Stimulated activated CD4-positive, alpha-beta T cell treated with anti-CD3 and anti-CD28 coated beads, TNF-alpha, amount 100 ng/mL, for 24 hours (primary cell): ENCODE data around the gene WNK2.

ENCODE experiments used
- DNase-seq, 3 experiments: peaks; one replicate each; pipeline ENCODE4 v3.0.0-alpha.2; 2020; ENCODE audit warnings: low read depth in 3 of 3

WNK2 gene

DNA sequence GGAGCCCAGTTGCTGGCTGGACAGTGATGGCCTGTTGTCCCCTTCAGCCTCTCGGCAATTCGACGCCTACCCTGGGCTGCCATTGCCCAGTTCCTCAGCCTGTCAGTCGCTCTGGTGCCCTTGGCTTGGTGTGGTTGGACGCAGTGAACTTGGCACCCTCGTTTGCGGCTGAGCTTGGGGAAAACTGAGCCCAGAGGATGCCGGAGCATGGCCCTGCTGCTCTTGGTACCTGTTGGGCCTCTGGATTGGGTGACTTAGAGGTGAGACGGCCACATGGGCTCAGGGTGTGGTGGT, 16.5 kb downstream of the WNK2 start:
- no peak for DNase-seq

DNA sequence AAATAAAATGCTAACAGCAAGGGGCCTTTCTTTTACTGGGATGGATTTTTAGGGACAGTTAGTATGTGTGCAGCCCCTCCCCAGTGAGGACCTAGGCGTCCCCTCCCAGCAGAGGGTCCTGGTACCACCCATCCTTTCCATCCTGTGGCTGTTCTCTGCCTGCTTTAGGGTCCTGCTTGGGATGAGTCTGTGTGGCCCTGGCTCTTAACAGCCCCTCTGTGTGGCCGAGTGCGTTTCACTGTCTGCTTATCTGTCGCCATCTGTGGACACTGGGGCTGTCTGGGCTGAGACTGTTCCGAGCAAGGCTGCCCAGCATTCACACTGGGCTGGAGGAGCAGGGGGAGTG, 17.0 kb downstream of the WNK2 start:
- DNase-seq = no peak

DNA sequence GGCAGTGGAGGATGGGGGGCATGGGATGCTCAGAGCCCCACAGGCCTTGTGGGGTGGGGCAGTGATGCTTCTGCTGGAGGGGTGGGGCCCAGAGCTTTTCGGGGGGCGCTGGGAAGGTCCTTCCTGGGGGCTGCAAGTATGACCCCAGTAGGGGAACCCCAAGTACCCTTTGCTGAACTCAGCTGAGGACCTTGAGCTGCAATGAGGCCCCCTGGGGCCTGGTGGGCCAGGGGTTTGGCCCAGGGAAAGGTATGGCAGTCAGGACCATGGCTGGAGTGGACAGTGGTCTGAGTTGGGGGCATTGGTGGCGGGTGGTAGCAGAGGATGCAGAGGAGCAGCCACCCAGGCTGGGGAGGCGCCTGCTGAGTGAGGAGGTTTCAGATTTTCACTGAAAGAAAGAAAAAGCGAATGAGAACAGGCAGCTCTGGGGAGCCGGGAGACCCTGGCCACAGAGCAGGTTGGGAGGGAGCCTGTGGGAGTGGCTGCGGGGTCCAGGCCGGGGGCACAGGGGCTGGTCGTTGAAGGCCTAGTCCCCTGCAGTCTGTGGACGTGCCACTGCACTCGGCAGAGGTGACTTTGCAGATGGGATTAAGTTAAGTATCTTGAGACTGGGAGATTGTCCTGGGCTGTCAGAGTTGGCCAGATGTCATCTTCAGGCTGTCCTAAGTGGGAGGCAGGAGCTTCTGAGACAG, 19.2 kb downstream of the WNK2 start:
- DNase-seq = no peak

GRCh38 chr9:93203718-93204469, 20.0 kb downstream of the WNK2 start:
- DNase-seq = no peak

DNA sequence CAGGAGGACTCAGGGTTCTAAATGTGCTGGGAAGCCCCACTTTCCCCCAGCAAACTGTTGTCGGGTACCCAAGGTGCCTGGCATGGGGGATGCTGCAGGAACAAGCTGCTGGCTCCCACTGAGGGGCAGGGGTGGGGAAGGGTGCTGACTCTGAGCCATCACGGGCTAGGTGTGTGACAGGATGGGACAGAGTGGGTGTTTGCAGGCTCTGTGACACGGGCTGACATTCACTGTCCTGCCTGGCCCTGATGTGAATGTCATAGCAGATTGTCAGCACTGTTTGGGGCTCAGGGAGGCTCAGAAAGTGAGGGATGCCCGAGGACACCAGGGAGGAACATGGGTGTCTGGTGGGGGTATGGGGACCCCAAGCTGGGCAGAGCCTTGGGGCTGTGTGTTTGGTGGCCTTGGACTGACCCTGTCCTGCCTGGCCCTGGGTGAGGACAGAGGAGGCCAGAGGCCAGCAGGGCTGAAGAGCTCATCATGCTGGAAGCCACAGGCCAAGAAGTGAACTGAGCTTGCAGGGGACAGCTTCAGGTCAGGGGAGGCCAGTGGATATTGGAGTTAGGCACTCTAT, 20.6 kb downstream of the WNK2 start:
- DNase-seq = no peak

GRCh38 chr9:93205045-93205768, 21.3 kb downstream of the WNK2 start:
- DNase-seq = no peak

DNA sequence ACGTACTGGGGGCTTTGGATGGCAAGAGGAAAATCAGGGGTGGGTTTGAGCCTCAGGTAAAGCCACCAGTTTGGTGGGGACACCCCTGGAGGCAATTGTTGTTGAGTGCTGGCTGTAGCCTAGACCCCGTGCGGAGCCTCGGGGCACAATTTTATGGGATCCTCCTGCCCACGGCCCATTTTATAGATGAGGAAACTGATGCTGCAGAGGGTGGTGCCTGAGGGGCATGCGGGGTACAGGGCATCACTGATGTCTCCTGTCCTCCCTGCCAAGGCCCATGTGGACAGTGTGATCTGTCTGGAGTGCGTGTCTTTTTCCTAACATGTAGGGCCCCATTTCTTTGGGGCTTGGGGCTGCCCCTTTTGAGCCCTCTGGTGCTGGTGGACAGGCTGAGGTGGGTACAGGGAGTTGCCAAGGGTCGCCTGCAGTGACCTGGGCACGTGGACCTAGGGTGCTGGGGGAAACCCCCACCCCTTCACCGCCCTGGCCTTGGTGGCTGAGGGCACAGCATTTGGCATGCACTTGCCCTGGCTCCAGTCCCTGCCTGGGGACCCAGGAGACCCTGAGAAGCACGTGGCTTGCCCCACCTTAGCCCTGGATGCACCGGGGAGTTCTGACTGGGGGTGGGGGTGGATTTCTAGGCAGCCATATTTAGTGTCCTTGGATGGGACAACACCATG, 22.1 kb downstream of the WNK2 start:
- no peak for DNase-seq

DNA sequence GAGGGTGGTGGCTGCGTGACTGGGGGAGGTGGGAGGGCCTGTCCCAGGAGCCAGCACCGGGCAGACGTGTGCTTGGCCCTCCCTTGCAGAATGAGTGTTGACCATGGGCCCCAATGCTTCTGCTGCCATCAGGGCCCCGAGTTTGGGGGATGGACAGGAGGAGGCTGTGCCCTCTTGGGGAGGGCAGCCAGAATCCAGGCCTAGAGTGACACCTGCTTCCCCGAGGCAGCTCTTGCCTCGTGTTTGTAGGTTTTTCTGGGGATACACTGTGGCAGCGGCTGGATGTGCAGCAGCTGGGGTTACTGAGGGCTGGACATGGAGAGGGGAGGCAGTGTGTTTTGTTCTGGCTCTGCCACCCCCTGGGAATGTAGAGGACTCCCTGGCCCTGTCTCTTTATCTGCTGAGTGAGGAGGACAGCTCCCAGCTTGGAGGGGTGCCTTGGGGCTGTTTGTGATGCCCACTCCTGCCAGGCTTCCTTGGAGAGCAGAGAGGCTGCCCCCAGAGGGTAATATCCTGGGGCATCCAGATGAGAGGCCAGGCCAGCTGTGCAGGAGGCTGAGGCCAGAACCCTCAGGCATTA, 22.7 kb downstream of the WNK2 start:
- no peak for DNase-seq

GRCh38 chr9:93207326-93207814, 23.4 kb downstream of the WNK2 start:
- DNase-seq = no peak

DNA sequence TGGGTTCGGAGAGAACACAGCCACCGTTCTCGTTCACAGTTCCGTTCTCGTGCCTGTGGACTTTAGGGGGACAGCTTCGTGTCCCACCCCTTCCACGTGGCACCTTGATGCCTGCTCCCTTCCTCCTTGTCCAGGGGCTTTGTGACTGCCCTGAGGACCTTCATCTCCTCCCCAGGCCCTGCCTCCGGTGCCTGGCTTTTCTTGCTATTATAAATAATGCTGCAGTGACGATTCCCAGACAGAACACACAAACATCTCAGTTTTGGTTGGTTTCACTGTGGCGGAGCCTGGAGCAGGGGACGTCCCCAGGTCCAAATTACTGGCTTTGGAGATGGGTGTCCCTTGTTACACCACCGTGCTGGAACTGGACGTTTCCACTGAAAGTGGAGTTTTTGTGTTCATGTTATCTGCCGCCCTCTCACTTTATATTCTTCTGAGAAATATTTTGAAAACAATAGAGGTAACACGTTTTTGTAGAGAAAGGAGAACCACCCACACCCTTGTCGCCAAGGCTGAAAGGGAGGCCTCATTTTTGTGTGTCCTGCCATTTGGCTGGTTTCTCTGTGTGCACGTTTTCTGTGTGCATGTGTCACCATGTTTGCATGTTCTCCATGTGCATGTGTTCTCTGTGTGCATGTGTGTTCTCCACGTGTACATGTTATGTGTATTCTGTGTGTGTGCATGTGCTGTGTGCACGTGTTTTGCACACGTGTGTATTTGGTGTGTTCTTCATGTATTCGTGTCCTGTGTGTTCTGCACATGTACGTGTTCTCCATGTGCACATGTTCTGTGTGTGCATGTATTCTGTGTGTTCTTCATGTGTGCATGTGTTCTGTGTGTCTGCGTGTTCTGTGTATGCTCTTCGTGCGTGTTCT, 24.2 kb downstream of the WNK2 start:
- no peak for DNase-seq

GRCh38 chr9:93209097-93209496, 25.2 kb downstream of the WNK2 start:
- no peak for DNase-seq

GRCh38 chr9:93209576-93210323, 25.8 kb downstream of the WNK2 start:
- no peak for DNase-seq

- DNase-seq = no peak
Observed at GRCh38 chr9:93210324-93210973, 26.5 kb downstream of the WNK2 start.

- DNase-seq = no peak
Observed at GRCh38 chr9:93210974-93211653, 27.2 kb downstream of the WNK2 start.

DNA sequence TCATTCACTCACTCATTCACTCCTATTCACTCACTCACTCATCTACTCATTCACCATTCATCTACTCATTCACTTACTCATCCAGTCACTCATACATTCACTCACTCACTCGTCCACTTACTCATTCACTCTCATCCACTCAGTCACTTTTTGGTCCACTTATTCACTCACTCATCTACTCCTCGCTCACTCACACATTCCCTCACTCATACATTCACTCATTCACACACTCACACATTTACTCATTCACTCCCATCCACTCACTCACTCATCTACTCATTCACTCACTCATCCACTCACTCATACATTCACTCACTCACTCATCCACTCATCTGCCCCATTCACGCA, 27.7 kb downstream of the WNK2 start:
- DNase-seq = no peak

- DNase-seq = no peak
Observed at GRCh38 chr9:93212409-93212808, 28.5 kb downstream of the WNK2 start.

DNA sequence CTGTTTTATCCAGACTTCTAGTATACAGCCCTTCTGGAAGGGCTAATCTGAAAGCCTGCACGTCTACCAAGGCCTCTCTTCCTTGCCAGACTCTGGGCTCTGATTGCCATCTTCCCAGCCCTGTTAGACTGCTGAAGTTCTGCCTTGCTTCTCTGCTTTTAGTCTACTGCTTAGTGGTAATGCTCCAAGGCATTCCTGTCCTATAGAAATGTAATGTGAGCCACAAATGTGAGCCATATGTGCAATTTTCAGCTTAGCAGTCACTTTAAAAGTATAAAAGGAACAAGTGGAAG, 32.1 kb downstream of the WNK2 start:
- DNase-seq = no peak

DNA sequence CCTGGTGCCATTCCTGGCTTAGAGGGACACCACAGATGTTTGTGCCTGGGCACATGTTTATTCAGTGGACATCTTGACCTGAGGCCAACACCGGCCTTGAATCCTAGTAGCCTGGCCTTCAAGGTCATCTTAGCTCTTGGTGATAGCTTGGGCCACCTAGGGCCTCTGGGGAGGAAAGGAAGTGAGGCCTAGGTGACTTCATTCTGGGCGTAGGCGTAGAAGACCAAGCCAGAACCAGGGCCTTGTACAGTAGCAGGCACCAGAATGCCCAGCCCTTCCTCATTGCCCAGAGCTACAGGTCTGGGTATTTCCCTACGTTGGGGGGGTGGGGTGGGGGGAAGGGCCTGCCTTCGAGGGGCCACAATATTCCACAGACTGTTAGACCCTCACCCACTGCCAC, 33.8 kb downstream of the WNK2 start:
- no peak for DNase-seq

- DNase-seq = no peak
Observed at GRCh38 chr9:93218161-93218560, 34.2 kb downstream of the WNK2 start.
